HG03469 (cell line): ENCODE measurements around the gene PSMD1.
"Not testable (repeated sequence)": the region's sequence is repeated elsewhere in the genome, so short reads cannot be mapped to it uniquely, and the experiment has no call there.

ENCODE experiments used
- ATAC-seq: cut with Tn5 transposase; IDR thresholded peaks from one replicate; pipeline ENCODE4 v1.9.1; 2021; ENCODE audit warnings: mild to moderate bottlenecking, moderate library complexity, moderate number of reproducible peaks; ENCODE audit not compliant: unreplicated experiment

Gene PSMD1

DNA sequence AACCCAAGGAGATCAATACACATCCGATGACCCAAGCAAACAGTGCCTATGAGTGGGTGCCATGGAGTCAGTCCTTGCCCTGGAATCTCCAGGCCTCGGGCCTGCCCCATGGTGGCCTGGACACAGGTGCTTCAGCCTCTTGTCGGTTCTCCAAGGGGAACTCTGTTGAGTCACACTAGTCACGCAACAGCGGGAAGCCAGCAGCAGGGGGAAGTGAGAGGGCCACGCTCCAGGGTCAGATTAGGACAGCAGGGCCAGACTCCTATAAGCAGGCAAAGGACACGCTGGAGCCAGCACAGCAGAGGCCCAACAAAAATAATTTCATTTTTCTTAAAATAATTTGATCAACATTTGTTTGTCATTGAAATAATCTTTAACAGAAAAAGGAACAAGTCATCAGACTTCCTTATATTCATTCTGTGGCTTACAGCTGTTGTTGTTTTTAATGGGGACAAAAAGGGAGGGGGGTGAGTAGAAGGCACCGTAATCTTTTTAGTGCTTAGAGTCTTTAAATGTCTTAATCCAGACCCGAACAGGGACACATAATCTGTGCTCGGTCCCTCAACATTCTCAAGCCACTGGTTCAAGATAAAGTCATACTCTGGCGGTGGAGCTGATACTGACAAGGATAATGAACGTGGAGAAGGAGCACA lies 125.3 kb downstream of the PSMD1 start:
- ATAC-seq, result no peak

DNA sequence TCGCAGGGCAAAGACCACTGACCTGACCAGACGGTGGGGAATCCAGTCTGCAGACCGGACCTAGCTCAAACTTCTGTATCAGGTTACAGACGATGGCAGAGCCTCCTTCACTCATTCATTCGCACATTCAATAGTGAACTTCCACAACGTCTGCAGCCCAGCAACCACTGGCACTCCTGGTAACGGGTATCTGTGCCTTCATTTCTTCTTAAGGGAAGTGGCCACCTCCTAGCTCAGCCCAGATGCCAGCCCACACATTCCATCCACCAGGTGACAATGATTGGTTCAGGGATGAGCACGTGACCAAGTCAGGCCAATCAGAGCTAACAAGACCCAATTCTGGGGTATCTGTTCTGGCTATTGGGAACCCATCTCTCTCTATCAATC lies 125.8 kb downstream of the PSMD1 start:
- no peak for ATAC-seq

DNA sequence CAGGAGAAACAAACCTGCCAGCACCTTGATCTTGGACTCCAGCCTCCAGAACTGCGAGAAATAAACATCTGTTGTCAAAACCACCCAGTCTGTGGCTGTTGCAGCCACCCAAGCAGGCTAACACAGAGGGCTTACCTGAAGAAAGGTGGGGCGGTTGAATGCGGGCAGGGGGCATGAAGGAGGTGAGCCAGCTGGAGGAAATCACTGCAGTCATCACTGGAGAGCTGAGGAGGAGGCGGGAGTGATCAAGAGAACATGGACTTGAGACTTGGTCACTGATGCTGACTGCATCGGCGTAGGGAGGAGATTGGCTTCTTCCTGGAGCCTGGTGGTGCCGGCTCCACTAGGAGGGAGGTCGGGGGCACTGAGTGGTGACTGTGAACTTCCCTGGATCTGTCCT lies 127.2 kb downstream of the PSMD1 start:
- no peak for ATAC-seq

DNA sequence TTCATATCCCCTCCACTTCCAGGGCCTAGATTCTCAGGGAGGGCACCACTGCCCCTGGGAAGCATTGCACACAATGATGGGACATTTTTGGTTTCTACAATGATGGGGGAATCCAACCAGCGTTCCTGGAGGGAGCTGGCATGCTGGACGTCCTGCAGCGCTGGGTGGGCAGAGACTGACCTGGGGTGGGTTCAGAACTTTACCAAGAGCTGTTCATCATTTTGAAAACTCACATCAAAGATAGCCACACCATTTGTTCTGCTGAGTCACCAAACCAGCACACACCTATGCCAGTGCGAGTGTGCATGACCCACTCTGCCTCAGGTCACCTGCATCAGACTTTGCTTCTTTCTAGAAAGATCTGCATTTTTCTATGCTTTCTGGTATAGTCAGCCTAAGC lies 127.7 kb downstream of the PSMD1 start:
- ATAC-seq, result no peak

DNA sequence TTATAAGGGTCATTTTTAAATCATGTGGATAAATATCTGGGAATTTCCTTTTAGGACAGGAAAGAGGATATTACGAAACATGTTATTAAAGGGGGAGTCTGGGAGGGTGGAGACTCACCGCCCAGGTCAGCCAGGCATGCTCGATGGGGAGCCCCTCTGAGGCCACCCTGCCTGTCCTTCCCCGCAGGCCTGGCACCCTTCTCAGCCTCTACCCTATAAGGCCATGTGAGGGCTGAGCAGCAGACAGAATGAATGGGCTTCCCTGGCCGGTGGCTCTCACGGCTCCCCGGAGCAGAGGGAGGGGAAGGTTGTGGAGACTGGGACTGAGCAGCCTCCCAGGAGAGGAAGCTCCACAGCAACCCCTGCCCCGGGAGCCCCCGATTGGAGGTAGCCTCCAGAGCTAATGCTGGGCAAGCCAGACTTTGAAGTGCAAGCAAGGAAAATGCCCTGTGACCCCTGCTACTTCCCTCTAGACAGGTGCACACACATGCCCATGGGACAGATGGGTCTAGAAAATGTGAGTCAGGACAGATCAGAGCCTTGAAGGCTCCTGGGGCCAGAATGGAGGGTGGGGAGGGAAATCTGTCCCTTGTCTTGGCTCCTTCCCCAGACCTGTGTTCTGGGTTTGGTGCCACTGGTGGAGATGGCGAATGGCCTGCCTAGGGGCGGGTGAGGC lies 128.5 kb downstream of the PSMD1 start:
- no peak for ATAC-seq

DNA sequence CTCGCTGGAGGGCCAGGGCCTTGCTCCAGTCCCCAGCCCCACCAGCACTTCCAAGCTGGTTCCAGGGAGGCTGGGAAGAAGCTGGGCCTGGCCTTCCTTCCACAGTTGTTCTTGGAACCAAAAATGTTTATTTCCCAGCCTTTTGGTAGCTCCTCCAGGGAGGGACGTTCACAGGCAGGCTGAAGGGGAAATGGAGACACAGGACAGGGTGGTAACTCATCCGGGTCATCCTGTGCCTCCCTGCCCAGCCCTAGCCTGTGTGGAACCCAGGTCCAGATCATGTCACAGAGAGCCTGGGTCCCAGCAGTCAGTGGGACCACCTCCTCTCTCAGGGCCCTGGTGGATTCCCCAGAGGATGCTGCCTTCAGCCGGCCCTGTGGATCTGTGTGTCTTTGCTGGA lies 129.2 kb downstream of the PSMD1 start:
- no peak for ATAC-seq

DNA sequence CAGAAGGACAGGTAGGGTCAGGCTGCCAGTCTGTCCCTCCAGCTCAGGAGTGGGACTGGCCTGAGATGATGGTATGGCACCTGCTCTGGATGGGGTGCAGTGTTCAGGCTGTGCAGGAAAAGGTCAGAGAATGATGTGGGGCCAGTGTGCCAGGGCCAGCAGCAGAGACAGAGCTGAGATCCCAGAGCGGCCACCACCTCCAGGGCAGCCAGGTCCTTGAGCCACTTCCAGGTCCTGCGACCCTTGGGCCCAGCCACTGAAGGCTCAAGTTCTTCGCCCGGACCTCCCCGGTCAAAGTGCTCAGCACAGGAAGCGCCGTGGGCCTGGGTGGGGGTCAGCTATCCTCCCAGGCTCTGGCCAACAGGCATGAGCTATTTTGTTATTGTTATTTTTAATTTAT lies 129.7 kb downstream of the PSMD1 start:
- no peak for ATAC-seq

DNA sequence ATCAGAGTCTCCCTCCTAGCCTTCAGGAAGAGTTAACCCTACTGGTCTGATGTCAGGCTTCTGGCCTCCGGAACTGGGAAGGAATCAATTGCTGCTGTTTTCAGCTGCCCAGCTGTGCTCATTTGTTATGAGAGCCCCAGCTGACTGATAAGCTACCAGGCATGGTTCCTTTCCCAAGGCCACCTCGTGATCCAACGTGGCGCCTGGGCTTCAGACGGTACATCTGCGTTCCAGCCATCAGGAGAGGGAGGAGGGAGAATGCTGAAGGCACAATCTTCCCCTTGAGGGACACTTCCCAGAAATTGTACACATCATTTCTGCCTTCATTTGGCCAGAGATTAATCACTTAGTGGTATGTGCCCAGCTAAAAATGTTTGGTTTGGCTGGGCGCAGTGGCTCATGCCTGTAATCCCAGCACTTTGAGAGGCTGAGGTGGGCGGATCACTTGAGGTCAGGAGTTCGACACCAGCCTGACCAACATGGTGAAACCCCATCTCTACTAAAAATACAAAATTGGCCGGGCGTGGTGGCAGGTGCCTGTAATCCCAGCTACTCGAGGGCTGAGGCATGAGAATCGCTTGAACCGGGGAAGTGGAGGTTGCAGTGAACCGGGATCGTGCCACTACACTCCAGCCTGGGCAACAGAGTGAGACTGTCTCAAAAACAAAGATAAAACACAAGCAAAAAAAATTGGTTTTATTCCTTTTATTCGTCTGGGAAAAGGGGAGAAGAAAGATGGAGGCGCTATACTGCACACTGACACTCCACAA lies 131.3 kb downstream of the PSMD1 start:
- no peak for ATAC-seq

DNA sequence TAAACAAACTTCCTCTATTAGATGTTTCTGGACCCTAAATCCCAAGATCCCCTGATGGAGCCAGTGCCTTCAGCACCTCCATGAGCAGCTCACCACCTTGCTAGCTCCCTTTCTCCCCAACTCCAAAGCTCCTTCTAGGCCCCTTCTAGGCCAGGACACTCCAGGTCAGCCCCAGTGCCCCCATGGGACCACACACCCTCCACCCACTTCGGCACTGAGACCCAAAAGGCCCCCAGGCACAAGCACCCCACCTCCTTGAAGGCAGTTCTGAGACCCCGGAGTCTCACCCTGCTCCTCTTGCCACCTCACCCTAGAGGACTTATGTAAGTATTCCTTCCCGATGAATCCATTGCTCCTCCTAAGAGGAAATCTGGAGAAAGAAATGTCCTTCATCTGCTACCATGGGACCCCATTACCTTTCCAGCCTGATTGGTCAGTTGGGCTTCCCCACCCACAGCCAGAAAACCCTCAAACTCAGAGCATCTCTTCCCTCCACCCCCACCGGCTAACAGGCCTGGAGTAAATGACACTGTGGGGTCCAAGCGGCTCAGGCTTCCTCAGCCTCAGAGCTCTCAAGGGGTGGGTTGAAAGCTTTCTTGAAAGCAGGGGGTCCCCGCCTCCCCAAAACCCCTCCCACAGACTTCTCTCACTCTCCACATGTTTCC lies 132.0 kb downstream of the PSMD1 start:
- ATAC-seq, result no peak

DNA sequence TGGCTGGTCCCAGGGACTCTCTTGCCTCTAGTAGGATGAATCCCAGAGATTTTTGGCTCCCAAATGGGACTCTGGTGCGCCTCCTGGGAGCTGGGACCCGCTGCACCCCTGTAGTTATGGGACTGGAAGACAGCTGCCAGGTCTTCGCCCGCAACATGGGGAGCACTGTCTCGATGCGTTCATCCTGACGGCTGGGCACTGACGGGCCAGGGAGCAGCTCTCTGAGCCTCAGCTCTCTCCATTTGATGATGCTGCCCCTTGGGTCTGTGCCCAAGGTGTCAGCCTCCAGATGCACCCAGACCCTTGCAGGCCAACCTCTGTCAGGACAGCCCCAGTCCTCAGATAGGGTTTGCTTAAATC lies 132.5 kb downstream of the PSMD1 start:
- ATAC-seq, result no peak

DNA sequence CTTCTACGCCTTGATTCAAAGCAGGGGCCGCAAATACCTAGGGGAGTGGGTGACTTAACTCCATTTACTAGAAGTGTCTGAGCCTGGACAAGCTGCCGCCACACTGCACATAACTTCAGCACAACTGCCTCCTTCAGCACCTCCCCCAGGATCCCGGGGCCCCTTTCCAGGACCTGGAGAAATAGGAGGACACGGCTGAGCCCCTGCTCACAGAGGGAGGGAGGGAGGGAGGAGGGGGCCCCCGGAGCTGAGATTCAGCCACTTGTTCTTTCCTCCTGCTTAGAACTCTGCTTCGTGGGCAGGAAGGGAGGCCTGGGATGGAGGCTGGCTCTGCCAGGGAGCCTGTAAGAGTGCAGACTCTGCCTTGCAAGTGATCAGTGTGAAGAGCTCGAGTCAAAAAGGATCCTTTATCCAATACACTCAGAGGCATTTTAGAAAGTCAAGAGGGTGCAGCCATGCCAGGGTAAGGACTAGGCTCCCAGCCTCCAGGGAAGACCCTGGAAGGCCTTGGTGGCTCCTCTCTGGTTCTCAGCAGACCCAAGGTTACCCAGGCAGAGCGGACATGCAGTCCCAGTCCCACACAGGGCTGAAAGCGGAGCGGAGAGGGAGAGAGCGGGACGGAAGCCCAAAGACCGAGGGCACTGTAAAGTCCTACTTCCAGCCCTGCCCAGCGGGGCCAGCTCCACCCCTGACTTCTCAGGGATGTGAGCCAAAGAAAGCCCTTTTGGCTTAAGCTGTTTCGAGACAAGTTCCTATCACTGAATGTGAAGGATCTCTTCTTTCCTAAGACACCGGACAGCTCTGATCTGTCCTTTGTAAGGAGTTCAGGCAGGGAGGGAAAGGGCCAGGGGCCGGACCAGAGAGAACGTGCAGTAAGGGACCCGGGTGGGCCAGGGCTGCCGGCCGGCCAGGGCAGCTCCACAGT lies 133.2 kb downstream of the PSMD1 start:
- ATAC-seq, result no peak

DNA sequence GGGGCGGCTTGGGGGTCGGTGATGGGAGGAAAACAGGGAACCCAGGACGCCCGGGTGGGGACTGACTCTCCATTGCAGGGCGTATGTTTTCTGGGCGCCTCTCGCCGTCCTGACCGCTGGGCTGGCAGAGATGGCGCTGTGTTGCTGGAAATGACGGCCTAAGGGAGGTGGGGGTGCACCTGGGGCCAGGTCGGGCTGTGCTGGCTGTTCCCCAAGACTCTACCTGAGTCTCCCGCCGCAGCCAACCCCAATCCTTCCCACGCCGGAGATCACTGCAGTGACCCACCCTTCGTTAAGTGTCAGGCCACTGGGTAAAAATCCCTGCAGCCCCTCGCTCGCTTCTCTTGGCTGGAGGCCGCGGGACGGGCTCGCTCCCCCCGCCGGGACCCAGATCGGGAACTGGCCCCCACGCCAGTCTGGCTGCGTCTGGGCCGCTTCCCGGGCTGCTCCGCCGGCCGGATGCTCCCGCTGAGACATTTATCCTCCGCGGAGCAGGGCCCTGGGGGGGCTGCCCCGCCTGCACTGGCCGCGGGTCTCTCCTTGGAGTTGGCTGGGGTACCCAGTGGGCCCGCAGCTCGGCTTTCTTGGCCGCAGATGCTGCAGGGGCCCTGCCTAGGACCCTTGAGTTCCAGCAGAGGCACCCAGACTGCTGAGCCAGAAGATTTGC lies 134.0 kb downstream of the PSMD1 start:
- ATAC-seq, result no peak

DNA sequence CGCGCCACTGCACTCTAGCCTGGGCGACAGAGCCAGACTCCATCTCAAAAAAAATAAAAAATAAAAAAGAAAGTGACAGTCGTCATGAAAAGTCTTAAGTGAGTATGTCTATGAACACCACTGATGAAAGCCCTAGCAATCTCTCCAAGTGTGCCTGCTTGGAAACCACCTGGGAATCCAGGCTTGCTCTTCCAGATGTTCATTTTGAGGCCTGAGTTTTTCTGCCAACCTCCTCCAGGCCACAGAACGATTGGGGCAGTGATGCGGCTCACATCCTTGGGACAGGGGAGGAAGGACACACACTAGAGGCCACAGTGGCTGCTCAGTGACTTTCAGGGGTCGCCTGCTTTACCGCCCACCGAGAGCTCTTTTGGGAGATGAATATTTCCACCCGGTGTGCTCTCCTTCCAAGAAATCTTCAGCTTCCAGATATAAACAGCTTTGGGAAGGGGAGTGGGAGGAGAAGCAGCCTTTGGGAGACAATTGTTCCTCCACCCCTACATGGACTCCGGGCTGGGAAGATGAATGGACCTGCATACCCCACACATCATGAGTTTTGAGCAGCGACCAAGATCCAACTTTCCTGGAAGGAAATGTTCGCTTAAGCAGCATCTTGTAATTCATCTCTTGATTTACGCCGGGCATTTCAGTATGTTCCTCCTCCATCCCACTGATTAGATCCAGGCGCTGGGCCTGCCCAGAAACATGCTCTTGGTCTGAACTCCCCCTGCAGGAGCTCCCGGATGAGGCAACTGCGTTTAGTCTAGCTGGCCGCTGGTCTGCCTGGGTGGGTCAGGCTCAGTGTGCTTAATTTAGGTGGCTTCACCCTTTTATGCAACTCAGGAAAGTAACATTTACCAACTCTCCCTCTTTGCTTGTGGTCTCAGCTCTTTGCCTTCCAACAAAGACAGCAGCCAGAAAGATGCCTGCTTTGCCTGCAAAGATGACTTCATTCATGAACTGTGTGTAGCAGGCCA lies 135.5 kb downstream of the PSMD1 start:
- no peak for ATAC-seq

DNA sequence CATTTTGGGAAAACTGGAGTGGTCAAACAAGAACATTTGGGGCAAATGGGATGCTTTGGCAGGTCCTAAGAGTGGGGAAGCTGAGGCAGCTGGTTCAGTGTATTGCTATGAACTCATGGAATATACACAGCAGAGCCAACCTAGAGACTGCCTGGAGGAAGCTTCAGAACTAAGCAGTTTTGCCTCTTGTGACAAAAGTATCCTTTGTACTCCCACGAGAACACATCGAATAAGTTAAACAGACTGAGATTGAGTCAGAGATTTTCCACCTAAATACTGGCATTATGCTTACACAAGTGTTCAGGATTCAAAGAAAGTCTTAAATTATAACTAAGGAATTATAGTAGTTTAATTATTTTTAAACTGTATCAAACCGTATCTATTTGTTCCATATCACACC lies 136.5 kb downstream of the PSMD1 start:
- ATAC-seq, result no peak

DNA sequence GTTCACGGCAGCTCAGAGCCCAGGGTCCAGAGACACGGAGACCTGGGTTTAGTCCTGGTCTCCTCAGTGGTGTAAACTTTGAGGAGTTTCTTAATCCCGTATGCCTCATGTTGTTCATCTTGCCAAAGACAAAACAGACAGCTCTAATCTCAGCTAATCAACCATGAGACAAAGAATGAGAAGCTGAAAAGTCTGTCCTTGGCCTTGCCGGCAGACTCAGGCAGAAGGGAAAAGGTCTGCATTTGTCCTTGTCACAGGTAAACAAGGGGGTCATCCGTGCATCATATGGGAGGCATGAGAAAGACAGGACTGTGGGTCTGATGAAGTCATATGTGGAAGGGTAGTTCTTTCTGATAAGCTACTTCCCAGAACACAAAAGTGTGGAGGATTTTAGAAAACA lies 139.9 kb downstream of the PSMD1 start:
- ATAC-seq, result no peak

DNA sequence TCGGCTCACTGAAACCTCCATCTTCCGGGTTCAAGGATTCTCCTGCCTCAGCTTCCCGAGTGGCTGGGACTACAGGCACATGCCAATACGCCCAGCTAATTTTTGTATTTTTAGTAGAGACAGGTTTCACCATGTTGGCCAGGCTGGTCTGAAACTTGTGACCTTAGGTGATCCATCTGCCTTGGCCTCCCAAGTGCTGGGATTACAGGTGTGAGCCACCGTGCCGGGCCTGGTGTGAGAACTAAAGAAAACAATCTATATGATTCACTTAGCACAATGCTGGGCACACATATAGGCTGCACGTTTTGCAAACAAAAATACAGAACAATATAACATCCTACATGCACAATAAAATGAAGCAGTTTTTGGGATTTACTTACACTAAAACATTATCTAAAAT lies 140.5 kb downstream of the PSMD1 start:
- ATAC-seq, result not testable (repeated sequence)

DNA sequence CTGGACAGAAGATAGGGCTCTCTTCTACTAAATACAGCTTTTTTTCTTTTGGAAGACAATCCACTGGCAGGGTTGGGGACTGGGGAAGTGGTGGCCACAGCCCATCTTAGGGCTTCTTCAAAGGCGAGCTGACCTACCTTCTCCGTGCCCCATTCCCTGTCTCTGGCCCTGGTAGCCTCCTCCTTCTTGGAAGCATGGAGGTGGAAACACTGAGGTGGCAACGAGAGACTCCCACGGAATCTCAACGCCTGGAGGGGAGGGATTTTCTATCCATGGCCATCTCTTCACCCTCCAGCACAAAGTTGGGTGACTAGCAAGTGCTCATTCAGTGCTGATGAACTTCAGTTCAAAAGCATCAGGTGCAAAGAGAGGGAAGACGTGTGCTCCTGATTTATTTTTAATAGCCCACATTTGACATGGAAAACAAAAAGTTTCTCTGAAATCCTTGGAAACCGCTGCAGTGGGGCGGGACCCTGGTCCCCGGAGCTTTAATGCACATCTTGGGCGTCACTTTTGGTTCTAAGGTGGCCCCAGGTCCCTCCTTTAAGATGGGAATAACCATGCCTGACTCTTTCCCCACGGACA lies 141.1 kb downstream of the PSMD1 start:
- no peak for ATAC-seq
